ENCODE results near the gene TMEM151B. TPM values are rescaled to one million over a fixed set of nuclear protein-coding genes. Genes with fewer than 3 reads are reported as not detected.

Gene TMEM151B
- total and polyA plus RNA-seq, 9 of the 15 experiments (the other 6 are each of a cell fraction or from before 2014, with no cell fraction given) = not detected

GRCh38 chr6:44247338-44248302 is 22.6 kb upstream of the TMEM151B start (continued):
- TF ChIP-seq ZNF212 (CRISPR knock-in tag; IDR thresholded peaks at IDR 0.05) (no peak; the same call in 1 of the 2 replicates), IRF2 (CRISPR knock-in tag; IDR thresholded peaks at IDR 0.05) (no peak), ZNF79 (CRISPR knock-in tag; IDR thresholded peaks at IDR 0.05; ENCODE audit: low read depth) (no peak), GTF2B (IDR thresholded peaks at IDR 0.05; ENCODE audit: extremely low read depth, insufficient read length) (no peak), C11orf30 (IDR thresholded peaks at IDR 0.05; ENCODE audit: low read depth) (peak; percentile 95), GTF2A2 (tag; IDR thresholded peaks at IDR 0.05) (no peak), USF1 (CRISPR knock-in tag; IDR thresholded peaks at IDR 0.05) (peak; percentile 52), ZNF347 (CRISPR knock-in tag; IDR thresholded peaks at IDR 0.05; ENCODE audit: low read depth) (no peak), HNRNPH1 (optimal IDR thresholded peaks at IDR 0.05; ENCODE audit: low read depth, low read length) (peak; percentile 91), CEBPG (CRISPR knock-in tag; IDR thresholded peaks at IDR 0.05) (peak; percentile 26; the same call in 1 of the 2 replicates), CEBPG (tag; conservative IDR thresholded peaks at IDR 0.05 in 1 of 2, IDR thresholded peaks at IDR 0.05 in 1 of 2) (no peak), ZNF609 (CRISPR knock-in tag; IDR thresholded peaks at IDR 0.05; ENCODE audit: borderline replicate concordance) (peak; percentile 86), BACH1 (tag; IDR thresholded peaks at IDR 0.05) (peak; percentile 95), CUX1 (CRISPR knock-in tag; IDR thresholded peaks at IDR 0.05) (peak; percentile 84; the same call in 1 of the 2 replicates)

All from K562 (cell line).